Activated CD8-positive, alpha-beta T cell treated with anti-CD3 and anti-CD28 coated beads for 36 hours (primary cell): ENCODE data around the gene TTC24. TPM values are rescaled to one million over a fixed set of nuclear protein-coding genes. Genes with fewer than 3 reads are reported as not detected.

Experiments
- ATAC-seq: fragments of 200-7000 bp; cut with Tn5 transposase; one replicate; pipeline ENCODE4 v1.10.0; 2021; ENCODE audit warnings: mild to moderate bottlenecking, moderate library complexity
- CTCF ChIA-PET: fragments of 350-600 bp; sonication (Branson Sonifier 250); formaldehyde crosslinking; loops from one replicate; lab custom pipeline; 2021; ENCODE audit warnings: antibody characterized with exemption; lab: Charles Lee
- POLR2A ChIA-PET: fragments of 350-600 bp; sonication (Branson Sonifier 250); formaldehyde crosslinking; loops from one replicate; lab custom pipeline; 2021; ENCODE audit warnings: antibody characterized with exemption; lab: Charles Lee
- DNase-seq: peaks from one replicate; pipeline ENCODE4 v3.0.0-alpha.2; 2020
- H3K27ac Mint-ChIP-seq: one replicate; pipeline ENCODE4 v1.8.0; 2021; ENCODE audit warnings: mild to moderate bottlenecking, mixed read lengths
- H3K27me3 Mint-ChIP-seq: one replicate; pipeline ENCODE4 v1.8.0; 2021; ENCODE audit warnings: mixed read lengths
- H3K36me3 Mint-ChIP-seq: one replicate; pipeline ENCODE4 v1.8.0; 2021; ENCODE audit warnings: low read depth, mixed read lengths
- H3K4me1 Mint-ChIP-seq: one replicate; pipeline ENCODE4 v1.8.0; 2021; ENCODE audit warnings: low read depth, mixed read lengths
- H3K4me3 Mint-ChIP-seq: one replicate; pipeline ENCODE4 v1.8.0; 2021; ENCODE audit warnings: mild to moderate bottlenecking, moderate library complexity, mixed read lengths
- H3K9me3 Mint-ChIP-seq: one replicate; pipeline ENCODE4 v1.8.0; 2021; ENCODE audit warnings: mixed read lengths
- CTCF ChIP-seq: fragments of 200-600 bp; IDR thresholded peaks from one replicate; pipeline ENCODE4 v1.8.0; 2022; ENCODE audit warnings: antibody characterized with exemption, mild to moderate bottlenecking
- intact Hi-C: fragments of 100-400 bp; cut with micrococcal nuclease; formaldehyde crosslinking; loops from one replicate; pipeline ENCODE4 v1.10.0; 2022
- total RNA-seq, 2 experiments: library from RNA; stranded (reverse); gene quantifications; one replicate each; pipeline ENCODE4 v1.2.3, GENCODE V29; 2021

TTC24 gene
- 10 to 100 TPM; 19.8 to 20.2 TPM for total RNA-seq

DNA sequence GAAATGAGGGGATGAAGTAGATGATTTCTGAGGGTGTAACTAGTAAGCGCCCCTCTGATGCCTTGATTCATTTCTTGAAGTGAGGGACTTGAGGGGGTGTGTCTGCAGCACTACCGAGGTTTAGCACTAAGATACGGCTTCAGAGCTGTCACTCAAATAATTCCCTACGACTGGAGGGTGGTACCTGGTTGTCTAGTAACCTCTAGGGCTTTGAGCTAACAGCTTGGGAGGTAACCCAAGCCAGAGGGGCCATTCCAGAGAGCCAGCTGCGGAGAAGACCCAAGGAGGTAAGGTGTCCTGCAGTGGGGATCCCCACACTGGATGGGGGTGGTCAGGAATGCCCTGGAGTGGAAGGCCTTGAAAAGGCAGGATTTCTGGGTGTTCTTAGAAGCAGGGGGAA, at the start of gene TTC24:
Gene TTC24, plus strand, starts transcription at position 252 of the 400 bp plus-strand sequence. CDS start 1,642 bp downstream, outside the sequence.
- Mint-ChIP-seq H3K4me1 (peaks cover 10% of the 10 kb centered on the region), H3K27me3 (no peaks in the 10 kb centered on the region), H3K27ac (no peak within 1 kb of the TSS), H3K4me3 (no peak within 1 kb of the TSS), H3K36me3 (peaks cover 12% of the 10 kb centered on the region), H3K9me3 (no peaks in the 10 kb centered on the region)
- DNase-seq (no peak), ATAC-seq (no peak)
- TF ChIP-seq CTCF, result no peak
- POLR2A ChIA-PET, result interaction anchor here (1.0 to 5.5 kb wide), 3 partner anchors 14 to 67 kb away, joined by 4 to 66 read pairs (median 5); partner anchors contain the start of gene NAXE
- CTCF ChIA-PET, result interaction anchor here (0.9 to 4.8 kb wide), 5 partner anchors 15 to 194 kb away, joined by 3 to 39 read pairs (median 5); partner anchors contain the start of gene MEF2D
- intact Hi-C loops, result no loop called here

DNA sequence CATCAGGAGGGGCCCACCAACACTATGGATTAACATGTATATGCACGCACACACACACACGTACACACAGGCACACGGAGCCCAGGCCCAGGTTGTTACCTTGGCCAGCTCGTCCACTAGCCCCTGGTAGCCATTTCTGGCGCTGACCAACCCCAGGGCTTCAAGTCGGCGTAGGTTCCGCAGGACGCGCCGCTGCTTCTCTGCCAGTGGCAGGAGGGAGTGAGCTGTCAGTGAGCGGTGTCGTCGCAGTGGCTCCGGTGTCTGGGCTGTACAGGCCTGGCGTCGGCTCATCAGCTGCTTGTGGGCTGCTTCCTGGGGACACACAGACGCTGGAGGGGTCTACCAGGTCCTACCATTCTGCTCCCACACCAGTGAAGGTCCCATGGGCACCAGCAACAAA, 49.5 kb upstream of the TTC24 start:
- no peak overlapping the region for H3K27ac Mint-ChIP-seq
- ChIA-PET POLR2A (no interaction called here), CTCF (interaction anchor here (1.0 kb wide), 1 partner anchor 49 kb away, joined by 3 read pairs; no protein-coding TSS in a partner anchor)
- H3K4me1 Mint-ChIP-seq, result peaks cover 31% of the 10 kb centered on the region
- no peaks in the 10 kb centered on the region for H3K27me3 Mint-ChIP-seq
- peaks cover 8% of the 10 kb centered on the region for H3K36me3 Mint-ChIP-seq
- TF ChIP-seq CTCF, result no peak
- H3K4me3 Mint-ChIP-seq, result no peak overlapping the region
- ATAC-seq (no peak), DNase-seq (no peak)
- intact Hi-C loops, result no loop called here
- no peaks in the 10 kb centered on the region for H3K9me3 Mint-ChIP-seq

DNA sequence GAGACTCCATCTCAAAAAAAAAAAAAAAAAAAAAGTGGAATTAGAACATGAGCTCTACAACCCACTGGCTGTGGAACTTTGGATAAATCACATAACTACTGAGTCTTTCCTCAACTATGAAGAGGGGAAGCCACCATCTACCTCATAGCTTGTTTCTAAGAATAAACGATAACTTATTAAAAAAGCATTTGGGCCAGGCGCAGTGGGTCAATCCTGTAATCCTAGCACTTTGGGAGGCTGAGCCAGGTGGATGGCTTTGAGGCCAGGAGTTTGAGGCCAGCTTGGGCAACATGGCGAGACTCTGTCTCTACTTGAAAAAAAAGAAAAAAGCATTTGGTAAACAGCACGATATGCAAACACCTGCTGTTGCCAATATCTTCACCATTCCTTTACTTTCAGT, 47.1 kb upstream of the TTC24 start:
- TF ChIP-seq CTCF, result no peak
- H3K27me3 Mint-ChIP-seq, result no peaks in the 10 kb centered on the region
- peaks cover 5% of the 10 kb centered on the region for H3K36me3 Mint-ChIP-seq
- POLR2A ChIA-PET, result interaction anchor here (0.8 to 1.4 kb wide), 3 partner anchors 9 to 24 kb away, joined by 3 read pairs; no protein-coding TSS in a partner anchor
- CTCF ChIA-PET, result interaction anchor here (1.6 to 1.9 kb wide), 3 partner anchors 11 to 51 kb away, joined by 4 to 7 read pairs (median 6); no protein-coding TSS in a partner anchor
- ATAC-seq, result no peak
- H3K9me3 Mint-ChIP-seq, result no peaks in the 10 kb centered on the region
- H3K4me3 Mint-ChIP-seq, result no peak overlapping the region
- no peak overlapping the region for H3K27ac Mint-ChIP-seq
- peaks cover 16% of the 10 kb centered on the region for H3K4me1 Mint-ChIP-seq
- intact Hi-C loops, result no loop called here
- no peak for DNase-seq

- intact Hi-C loops, result no loop called here
- POLR2A ChIA-PET, result interaction anchor here (1.5 kb wide), 1 partner anchor 9 kb away, joined by 3 read pairs; no protein-coding TSS in a partner anchor
- H3K27ac Mint-ChIP-seq, result no peak overlapping the region
- CTCF ChIA-PET, result interaction anchor here (1.1 to 2.0 kb wide), 2 partner anchors 53 to 148 kb away, joined by 3 to 5 read pairs; no protein-coding TSS in a partner anchor
- H3K27me3 Mint-ChIP-seq, result no peaks in the 10 kb centered on the region
- H3K9me3 Mint-ChIP-seq, result no peaks in the 10 kb centered on the region
- peaks cover under 1% of the 10 kb centered on the region for H3K36me3 Mint-ChIP-seq
- no peak overlapping the region for H3K4me3 Mint-ChIP-seq
- no peak for TF ChIP-seq CTCF
- no peak for DNase-seq
- peaks cover 4% of the 10 kb centered on the region for H3K4me1 Mint-ChIP-seq
- no peak for ATAC-seq
Observed at GRCh38 chr1:156533568-156534220, 45.8 kb upstream of the TTC24 start.
